Testis (tissue), 3 donors: ENCODE measurements around the gene NFIX. TPM values are rescaled to one million over a fixed set of nuclear protein-coding genes. Genes with fewer than 3 reads are reported as not detected.
A peak's percentile ranks its signal among the peaks of the same experiment; 100 is the strongest.

Experiments used
- DNase-seq: peaks from one replicate; pipeline ENCODE4 v3.0.0-alpha.2; 2019
- H3K27ac ChIP-seq, 2 donors: fragments of 200-600 bp; sonication (generic); one replicate each; pipeline ENCODE4 v1.5.1; 2019
- H3K27me3 ChIP-seq: fragments of 200-600 bp; sonication (generic); one replicate; pipeline ENCODE4 v1.5.1; 2019
- H3K36me3 ChIP-seq: fragments of 200-600 bp; sonication (generic); one replicate; pipeline ENCODE4 v1.5.1; 2017; ENCODE audit warnings: low read depth; ENCODE audit errors: missing control alignments
- H3K4me1 ChIP-seq: fragments of 200-600 bp; sonication (generic); one replicate; pipeline ENCODE4 v1.5.1; 2019
- H3K4me3 ChIP-seq, 2 donors: fragments of 200-600 bp; sonication (generic); one replicate each; pipeline ENCODE4 v1.5.1; 2017 to 2019
- H3K9me3 ChIP-seq: fragments of 200-600 bp; sonication (generic); one replicate; pipeline ENCODE4 v1.5.1; 2017
- CTCF ChIP-seq, 3 experiments: fragments of 450-650 bp in 2 of 3; fragments of 200-600 bp in 1 of 3; sonication (generic) in 1 of 3; IDR thresholded peaks; one replicate each; pipeline ENCODE4 v1.5.1; 2016 to 2019; ENCODE audit warnings: antibody characterized with exemption in 3 of 3, mild to moderate bottlenecking in 2 of 3, moderate library complexity in 1 of 3
- POLR2A ChIP-seq: fragments of 450-650 bp; IDR thresholded peaks from one replicate; pipeline ENCODE4 v1.6.1; 2017; ENCODE audit warnings: antibody characterized with exemption, mild to moderate bottlenecking, moderate library complexity
- WGBS, 2 donors: methylation state at CpG; one replicate each; pipeline ENCODE4 v1.1.5; 2018; 5-methylcytosine and 5-hydroxymethylcytosine counted together
- intact Hi-C: fragments of 100-400 bp; cut with DNase I; formaldehyde crosslinking; loops from one replicate; pipeline ENCODE4 v1.15.1; 2023; ENCODE audit warnings: low total_unique reads
- polyA plus RNA-seq: library from polyadenylated mRNA; stranded (reverse); fragments of 350-450 nt; fragmentation: Illumina TruSeq; extraction: RNeasy Lipid Tissue Mini Kit (QIAGEN cat#74804); gene quantifications from one replicate; pipeline ENCODE4 v1.2.3, GENCODE V29; 2014; ENCODE audit warnings: low read depth, low replicate concordance; ENCODE audit not compliant: insufficient read depth
- total RNA-seq, 2 donors: library from RNA; depleted of rRNA; stranded (reverse); fragments of >200 nt; gene quantifications; one replicate each; pipeline ENCODE4 v1.2.3, GENCODE V29; 2016

Gene NFIX
- total and polyA plus RNA-seq, 3 donors from 2014 or later = 47.4 to 62.4 (median 51.7) TPM

- TF ChIP-seq CTCF (IDR thresholded peaks at IDR 0.05) = no peak
- no peak for TF ChIP-seq POLR2A
- Histone ChIP-seq H3K4me3 (no peak overlapping the region), H3K27me3 (no peaks in the 10 kb centered on the region), H3K36me3 (no peaks in the 10 kb centered on the region), H3K9me3 (no peaks in the 10 kb centered on the region), H3K4me1 (peaks cover 43% of the 10 kb centered on the region), H3K27ac (peak overlapping the region in 1 of 2 donors; percentile 71)
- no peak for DNase-seq
- intact Hi-C loops = no loop called here
- WGBS, 2 donors = 83 to 88% methylated on average over 1 of the region's 1 CpG
These were observed 38.0 kb downstream of the NFIX start for GRCh38 chr19:13033244-13033643.

GRCh38 chr19:13033819-13034611 is 38.7 kb downstream of the NFIX start:
- intact Hi-C loops = no loop called here
- H3K9me3 ChIP-seq = no peaks in the 10 kb centered on the region
- DNase-seq = peak; percentile 73
- H3K4me3 ChIP-seq = no peak overlapping the region
- 52 to 55% methylated on average over 5 to 8 of the region's 8 CpGs for WGBS, 2 donors
- no peaks in the 10 kb centered on the region for H3K36me3 ChIP-seq
- no peaks in the 10 kb centered on the region for H3K27me3 ChIP-seq
- peak overlapping the region in 1 of 2 donors; percentile 41 for H3K27ac ChIP-seq
- peak; percentile 22 to 58 (median 54) for TF ChIP-seq CTCF (IDR thresholded peaks at IDR 0.05)
- no peak for TF ChIP-seq POLR2A
- H3K4me1 ChIP-seq = peaks cover 44% of the 10 kb centered on the region

- Histone ChIP-seq H3K4me3 (no peak overlapping the region), H3K27ac (no peak overlapping the region), H3K9me3 (no peaks in the 10 kb centered on the region), H3K36me3 (no peaks in the 10 kb centered on the region), H3K4me1 (peaks cover 49% of the 10 kb centered on the region), H3K27me3 (no peaks in the 10 kb centered on the region)
- intact Hi-C loops = no loop called here
- 44 to 68% methylated on average over 8 of the region's 8 CpGs for WGBS, 2 donors
- TF ChIP-seq CTCF (IDR thresholded peaks at IDR 0.05) = no peak
- TF ChIP-seq POLR2A = no peak
- no peak for DNase-seq
These were observed 39.4 kb downstream of the NFIX start for GRCh38 chr19:13034636-13035035.

- H3K27ac ChIP-seq = no peak overlapping the region
- no peaks in the 10 kb centered on the region for H3K36me3 ChIP-seq
- no peak for TF ChIP-seq POLR2A
- no peak for TF ChIP-seq CTCF (IDR thresholded peaks at IDR 0.05)
- peaks cover 58% of the 10 kb centered on the region for H3K4me1 ChIP-seq
- intact Hi-C loops = no loop called here
- no peak for DNase-seq
- 83 to 87% methylated on average over 7 to 13 of the region's 13 CpGs for WGBS, 2 donors
- H3K27me3 ChIP-seq = no peaks in the 10 kb centered on the region
- no peak overlapping the region for H3K4me3 ChIP-seq
- H3K9me3 ChIP-seq = no peaks in the 10 kb centered on the region
These were observed 40.6 kb downstream of the NFIX start for GRCh38 chr19:13035820-13036365.
